Right ventricle myocardium superior (tissue), 1 donor: ENCODE measurements around the gene MYO1H. TPM values are rescaled to one million over a fixed set of nuclear protein-coding genes. Genes with fewer than 3 reads are reported as not detected.

ENCODE experiments used
- ATAC-seq: fragments of 200-7000 bp; cut with Tn5 transposase; one replicate; pipeline ENCODE4 v1.9.1; 2020; ENCODE audit warnings: mild to moderate bottlenecking; ENCODE audit not compliant: poor library complexity
- DNase-seq: peaks from one replicate; pipeline ENCODE4 v3.0.0-alpha.2; 2020
- intact Hi-C: fragments of 100-400 bp; cut with DNase I; formaldehyde crosslinking; loops from one replicate; pipeline ENCODE4 v1.11.2; 2022
- total RNA-seq: library from RNA; stranded (reverse); fragmentation: NEBNext Ultra II Directional; extraction: Animal tissue kit (Norgen Biotek cat#: 25700); gene quantifications from one replicate; pipeline ENCODE4 v1.2.1, GENCODE V29; 2021
- donor health status: DM: no; HTN: yes; CAD: no; lungs with severe emphysema.

Gene MYO1H
- total RNA-seq, 1 donor from 2014 or later = 0.78 TPM

DNA sequence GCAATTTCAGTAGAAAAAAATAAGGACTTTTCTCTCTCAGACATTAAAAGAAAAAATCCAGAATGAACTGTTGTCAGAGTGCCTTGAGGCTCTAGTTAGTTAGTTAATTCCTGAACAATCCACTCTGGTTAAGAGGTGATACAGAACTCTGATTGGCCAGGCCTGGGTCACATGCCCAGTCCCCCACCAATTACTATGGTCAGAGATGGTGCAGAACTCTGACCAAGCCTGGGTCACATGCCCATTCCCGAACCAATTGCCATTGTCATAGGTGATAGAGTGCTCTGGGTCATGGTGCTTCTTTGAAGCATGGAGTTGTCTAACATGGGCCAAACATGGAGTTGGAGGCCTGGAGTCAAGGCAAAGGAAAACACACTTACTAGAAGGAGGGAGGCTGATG, 11.1 kb upstream of the MYO1H start:
- DNase-seq = no peak
- intact Hi-C loops = no loop called here
- ATAC-seq = no peak

DNA sequence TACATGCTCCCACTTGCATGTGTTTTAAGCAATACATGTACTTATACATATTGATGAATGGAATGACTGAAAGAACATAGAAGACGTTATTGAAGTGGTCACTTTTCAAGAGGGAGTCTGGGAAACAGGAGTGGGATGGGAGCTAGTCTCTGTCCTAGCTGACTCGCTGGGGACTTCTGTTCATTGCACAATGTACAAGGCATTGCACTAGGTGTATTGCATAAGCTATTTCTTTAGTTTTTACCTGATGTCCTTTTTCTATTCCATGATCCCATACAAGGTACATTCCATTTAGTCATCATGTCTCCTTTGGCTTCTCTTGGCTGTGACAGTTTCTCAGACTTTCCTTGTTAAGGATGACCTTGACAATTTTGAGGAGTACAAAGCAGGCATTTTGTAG, 4.0 kb upstream of the MYO1H start:
- intact Hi-C loops = no loop called here
- ATAC-seq = no peak
- no peak for DNase-seq

GRCh38 chr12:109345428-109345827, 2.3 kb upstream of the MYO1H start:
- intact Hi-C loops = no loop called here
- ATAC-seq = no peak
- DNase-seq = no peak

GRCh38 chr12:109346920-109347319, 780 bp upstream of the MYO1H start:
- ATAC-seq = no peak
- intact Hi-C loops = no loop called here
- no peak for DNase-seq

- ATAC-seq (no peak), DNase-seq (no peak)
- intact Hi-C loops = no loop called here
These were observed 4.5 kb downstream of the MYO1H start for GRCh38 chr12:109352184-109352583.

- DNase-seq (no peak), ATAC-seq (no peak)
- intact Hi-C loops = no loop called here
These were observed 8.9 kb downstream of the MYO1H start for GRCh38 chr12:109356577-109356976.

- ATAC-seq (peak; percentile 89), DNase-seq (no peak)
- intact Hi-C loops = no loop called here
These were observed 9.3 kb downstream of the MYO1H start for GRCh38 chr12:109357032-109357431.

- intact Hi-C loops = no loop called here
- DNase-seq (no peak), ATAC-seq (peak; percentile 61)
These were observed 10.6 kb downstream of the MYO1H start for GRCh38 chr12:109358154-109358869.

- DNase-seq (no peak), ATAC-seq (no peak)
- intact Hi-C loops = no loop called here
These were observed 11.5 kb downstream of the MYO1H start for GRCh38 chr12:109359131-109359690.

DNA sequence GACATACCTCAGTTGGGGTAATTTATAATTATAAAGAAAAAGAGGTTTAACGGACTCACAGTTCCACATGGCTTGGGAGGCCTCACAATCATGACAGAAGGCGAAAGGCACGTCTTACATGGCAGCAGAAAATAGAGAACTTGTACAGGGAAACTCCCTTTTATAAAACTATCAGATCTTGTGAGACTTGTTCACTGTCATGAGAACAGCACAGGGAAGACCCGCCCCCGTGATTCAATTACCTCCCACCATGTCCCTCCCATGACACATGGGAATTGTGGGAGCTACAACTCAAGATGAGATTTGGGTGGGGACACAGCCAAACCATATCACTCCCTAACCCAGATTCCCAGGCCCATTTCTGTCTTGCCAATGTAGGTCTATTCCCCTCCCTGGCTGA, 22.1 kb downstream of the MYO1H start:
- intact Hi-C loops = no loop called here
- no peak for DNase-seq
- ATAC-seq = no peak

DNA sequence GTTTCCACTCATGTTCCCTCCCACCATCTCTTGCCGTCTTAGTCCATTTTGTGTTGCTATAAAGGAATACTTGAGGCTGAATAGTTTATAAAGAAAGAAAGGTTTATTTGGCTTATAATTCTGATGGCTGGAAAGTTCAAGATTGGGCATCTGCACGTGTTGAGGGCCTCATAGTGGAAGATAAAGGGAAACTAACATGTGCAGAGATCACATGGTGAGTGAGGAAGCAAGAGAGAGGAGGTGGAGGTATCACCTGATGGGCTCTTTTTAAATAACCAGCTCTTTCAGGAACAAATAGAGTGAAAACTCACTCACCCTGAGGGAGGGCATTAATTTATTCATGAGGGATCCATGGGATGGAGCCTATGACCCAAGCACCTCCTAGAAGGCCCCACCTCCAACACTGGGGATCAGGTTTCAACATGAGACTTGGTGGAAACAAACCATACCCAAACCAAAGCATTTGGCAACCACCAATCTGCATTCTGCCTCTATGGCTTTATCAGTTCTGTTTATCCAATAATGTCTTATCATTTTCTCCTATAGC, 29.5 kb downstream of the MYO1H start:
- intact Hi-C loops = no loop called here
- DNase-seq (no peak), ATAC-seq (no peak)

GRCh38 chr12:109378569-109378968, 30.9 kb downstream of the MYO1H start:
- no peak for ATAC-seq
- intact Hi-C loops = no loop called here

GRCh38 chr12:109382031-109382430, 34.3 kb downstream of the MYO1H start:
- ATAC-seq = no peak
- no peak for DNase-seq
- intact Hi-C loops = no loop called here

More at GRCh38 chr12:109378569-109378968, 30.9 kb downstream of the MYO1H start:
- no peak for DNase-seq

- intact Hi-C loops = no loop called here
- ATAC-seq = no peak
These were observed 35.5 kb downstream of the MYO1H start for GRCh38 chr12:109383240-109383639.

DNA sequence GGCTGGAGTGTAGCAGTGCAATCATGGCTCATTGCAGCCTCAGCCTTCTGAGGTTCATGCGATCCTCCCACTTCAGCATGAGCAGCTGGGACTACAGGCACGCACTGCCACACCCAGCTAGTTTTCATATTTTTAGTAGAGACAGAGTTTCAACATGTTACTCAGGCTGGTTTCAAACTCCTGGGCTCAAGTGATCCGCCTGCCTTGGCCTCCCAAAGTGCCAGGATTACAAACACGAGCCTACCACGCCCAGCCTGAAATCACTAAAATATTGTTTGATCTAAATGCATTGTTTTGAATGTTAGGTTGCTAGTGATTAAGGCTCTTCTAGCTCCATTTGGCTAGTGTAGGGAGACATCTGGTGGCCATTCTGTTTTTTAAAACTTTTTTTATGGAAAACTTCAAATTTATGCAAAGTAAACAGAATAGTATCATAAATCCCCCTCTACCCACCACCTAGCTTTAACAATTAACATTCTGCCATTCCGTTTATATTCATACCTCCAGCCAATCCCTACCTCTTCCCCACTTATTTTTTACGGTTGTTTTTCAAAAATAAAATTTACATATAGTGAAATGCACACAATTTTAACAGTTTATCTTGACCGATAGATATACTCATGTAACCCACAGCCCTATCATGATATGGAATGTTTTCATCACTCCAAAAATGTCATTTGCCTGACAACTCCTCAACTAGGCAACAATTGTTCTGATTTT, 37.8 kb downstream of the MYO1H start:
- intact Hi-C loops = loop anchor here (5.0 kb wide), 1 partner anchor 123 kb away; no protein-coding TSS in a partner anchor
- DNase-seq = no peak
- ATAC-seq = peak; percentile 77

More at GRCh38 chr12:109383240-109383639, 35.5 kb downstream of the MYO1H start:
- DNase-seq = no peak

GRCh38 chr12:109386059-109386433, 38.3 kb downstream of the MYO1H start:
- ATAC-seq (no peak), DNase-seq (no peak)
- intact Hi-C loops = loop anchor here (5.0 kb wide), 1 partner anchor 124 kb away; no protein-coding TSS in a partner anchor

DNA sequence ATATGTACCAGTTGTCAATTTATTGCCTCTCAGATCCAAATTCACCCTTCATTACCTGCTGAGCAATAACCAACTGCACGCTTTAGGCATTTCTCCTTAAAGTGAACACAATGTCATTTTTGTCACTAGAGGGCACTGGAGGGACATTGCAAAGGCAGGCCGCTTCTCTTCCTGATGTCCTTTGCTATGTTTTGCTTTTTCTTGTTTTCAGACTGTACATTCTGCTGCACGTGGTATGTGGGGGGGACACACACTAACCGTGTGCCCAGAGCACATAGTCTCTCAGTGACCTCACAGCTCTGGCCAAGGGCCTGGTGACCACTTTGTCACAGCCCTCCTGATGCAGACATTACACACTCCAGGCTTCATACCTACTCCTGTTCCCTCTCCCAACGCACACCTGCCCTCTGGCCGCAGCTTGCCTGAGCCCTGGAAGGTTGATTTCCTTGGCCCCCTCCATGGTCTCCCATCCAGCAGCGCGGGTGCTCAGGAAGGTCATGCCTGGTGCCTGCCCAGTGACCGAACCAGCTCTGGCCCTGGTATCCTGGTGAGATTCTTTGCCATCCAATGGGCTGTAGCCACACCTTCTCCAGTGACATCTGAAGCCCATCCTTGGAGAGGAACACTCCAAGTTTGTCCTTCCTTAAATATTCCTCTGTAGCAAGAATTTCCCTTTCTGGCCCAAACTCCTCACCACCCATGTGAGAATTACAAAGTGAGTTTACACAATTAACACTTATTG, 39.9 kb downstream of the MYO1H start:
- intact Hi-C loops = loop anchor here (5.0 kb wide), 1 partner anchor 125 kb away; no protein-coding TSS in a partner anchor
- peak; percentile 50 for ATAC-seq
- DNase-seq = no peak

DNA sequence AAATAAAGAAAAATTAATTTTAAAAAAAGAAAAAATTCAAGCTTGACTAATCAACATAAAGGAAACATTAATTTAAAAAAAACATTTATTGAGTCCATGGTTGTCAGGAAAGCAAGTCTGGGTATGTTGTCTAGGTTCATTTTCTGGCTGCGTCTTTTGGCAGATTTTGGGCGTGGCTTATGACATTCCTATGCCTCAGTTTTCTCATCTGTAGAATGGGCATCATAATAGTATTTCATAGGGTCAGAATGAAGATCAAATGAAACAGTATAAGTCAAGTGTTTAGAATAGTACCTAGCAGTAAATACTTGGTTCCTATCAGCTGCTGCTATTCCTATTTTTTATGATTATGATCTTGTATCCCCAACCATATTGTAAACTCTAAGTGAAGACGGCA, 40.5 kb downstream of the MYO1H start:
- intact Hi-C loops = loop anchor here (5.0 kb wide), 1 partner anchor 126 kb away; no protein-coding TSS in a partner anchor
- no peak for ATAC-seq
- DNase-seq = no peak

- DNase-seq (no peak), ATAC-seq (no peak)
- intact Hi-C loops = loop anchor here (5.0 kb wide), 1 partner anchor 127 kb away; no protein-coding TSS in a partner anchor
These were observed 41.4 kb downstream of the MYO1H start for GRCh38 chr12:109389146-109389545.
